ENCODE measurements around the gene RAB31.

The RAB31 gene

DNA sequence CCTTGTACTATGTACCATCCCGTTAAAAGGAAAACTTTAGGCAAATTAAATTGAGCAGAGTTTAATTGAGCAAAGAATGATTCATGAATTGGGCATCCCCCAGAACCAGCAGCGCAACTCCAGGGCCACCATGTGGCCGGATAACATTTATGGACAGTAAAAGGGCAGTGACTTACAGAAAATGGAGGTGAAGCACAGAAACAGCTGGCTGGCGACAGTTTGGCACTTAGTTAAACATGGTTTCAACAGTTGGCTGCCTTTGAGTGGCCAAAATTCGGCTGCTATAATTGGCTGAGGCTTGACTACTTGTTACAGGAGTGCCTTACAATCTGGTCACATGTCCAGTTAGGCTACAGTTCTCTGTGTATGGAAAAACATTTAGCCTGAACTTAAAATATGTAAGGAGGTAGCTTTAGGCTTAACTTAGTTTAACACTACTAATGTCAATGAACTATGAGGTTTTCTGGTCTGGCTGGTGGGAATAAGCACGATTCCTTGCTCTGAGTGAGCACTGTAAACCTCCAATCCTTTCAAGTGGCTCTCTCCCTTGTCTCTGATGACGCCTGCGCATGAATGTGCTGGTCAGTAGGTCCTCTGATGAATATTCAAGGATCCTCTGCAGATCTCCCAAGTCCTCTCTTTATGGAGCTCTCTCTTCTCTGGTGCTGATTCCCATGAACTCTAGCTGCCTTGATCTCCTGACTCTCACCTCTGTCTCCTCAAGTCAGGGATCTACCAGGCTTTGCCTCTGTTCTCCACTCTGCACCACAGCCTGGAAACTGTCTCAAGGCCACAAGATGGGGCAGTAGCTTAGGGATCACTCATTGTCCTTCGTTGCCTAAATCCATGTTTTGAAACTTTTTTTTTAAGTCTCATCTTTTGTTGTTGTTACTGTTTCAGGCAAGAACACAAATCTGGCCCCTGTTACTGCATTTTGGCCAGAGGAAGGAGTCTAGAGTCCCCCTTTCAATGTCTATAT, 24.4 kb upstream of the RAB31 start:
- Histone ChIP-seq H3K36me3 (ENCODE audit: insufficient read depth, low read length) (no peaks in the 10 kb centered on the region), H2AFZ (ENCODE audit: low read depth, low read length) (peak overlapping the region; percentile 71), H3K4me1 (ENCODE audit: insufficient read depth, low read length) (peaks cover 6% of the 10 kb centered on the region), H3K4me3 (ENCODE audit: low read length) (no peak overlapping the region), H3K9me3 (ENCODE audit: low read length) (no peaks in the 10 kb centered on the region), H3K27me3 (ENCODE audit: insufficient read depth, low read length) (no peaks in the 10 kb centered on the region)

DNA sequence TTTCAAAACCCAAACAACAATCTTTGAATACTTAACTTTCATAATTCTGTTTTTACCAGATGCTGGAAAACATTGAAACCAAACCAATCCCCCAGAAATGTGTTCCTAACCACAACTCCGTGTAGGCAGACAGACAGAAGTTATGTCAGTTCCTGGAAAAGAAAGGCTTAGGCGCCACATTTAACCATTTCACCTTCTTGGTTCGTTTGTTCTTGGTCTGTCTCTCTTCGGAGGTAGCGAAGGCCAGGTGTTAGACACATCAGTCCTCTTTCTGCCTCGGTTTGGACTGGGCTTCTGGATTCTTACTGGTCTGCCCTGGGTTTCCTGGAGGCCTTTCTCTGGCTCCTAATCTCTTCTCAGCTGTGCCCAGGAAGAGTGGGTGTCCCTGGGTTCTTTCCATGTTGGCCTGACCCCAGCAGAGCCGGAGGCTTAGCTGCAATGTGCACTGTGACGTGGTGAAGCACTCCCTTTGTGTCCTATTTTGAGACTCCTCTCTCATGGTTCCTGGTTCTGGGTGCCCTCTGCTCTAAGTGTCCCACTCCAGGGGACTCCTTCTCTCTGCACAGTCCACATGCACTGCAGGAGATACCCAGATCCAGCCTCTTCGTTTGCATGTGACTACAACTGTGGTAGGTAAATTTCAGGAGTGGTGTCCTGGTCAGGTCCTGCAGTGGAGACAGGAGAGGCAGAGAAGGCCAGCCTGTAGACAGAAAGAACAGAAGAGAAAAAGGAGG, 23.1 kb upstream of the RAB31 start:
- Histone ChIP-seq H2AFZ (ENCODE audit: low read depth, low read length) (no peak overlapping the region), H3K36me3 (ENCODE audit: insufficient read depth, low read length) (no peaks in the 10 kb centered on the region), H3K9me3 (ENCODE audit: low read length) (no peaks in the 10 kb centered on the region), H3K27me3 (ENCODE audit: insufficient read depth, low read length) (no peaks in the 10 kb centered on the region), H3K4me3 (ENCODE audit: low read length) (no peak overlapping the region), H3K4me1 (ENCODE audit: insufficient read depth, low read length) (peaks cover 6% of the 10 kb centered on the region)

DNA sequence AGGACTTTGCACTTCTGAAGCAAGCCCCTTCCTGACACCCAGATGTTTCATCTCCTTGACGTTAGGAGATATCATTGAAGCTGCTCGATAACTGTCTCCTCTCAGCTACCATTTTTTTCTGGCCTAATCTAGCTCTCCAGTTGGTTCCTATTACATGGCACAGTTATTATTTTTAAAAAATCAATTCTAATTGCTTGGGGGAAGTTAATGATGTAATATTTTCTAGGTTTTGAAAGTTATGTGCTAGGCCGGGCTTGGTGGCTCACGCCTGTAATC, 22.5 kb upstream of the RAB31 start:
- Histone ChIP-seq H3K9me3 (ENCODE audit: low read length) (no peaks in the 10 kb centered on the region), H3K4me1 (ENCODE audit: insufficient read depth, low read length) (peaks cover 6% of the 10 kb centered on the region), H3K36me3 (ENCODE audit: insufficient read depth, low read length) (no peaks in the 10 kb centered on the region), H2AFZ (ENCODE audit: low read depth, low read length) (no peak overlapping the region), H3K27me3 (ENCODE audit: insufficient read depth, low read length) (no peaks in the 10 kb centered on the region), H3K4me3 (ENCODE audit: low read length) (no peak overlapping the region)

DNA sequence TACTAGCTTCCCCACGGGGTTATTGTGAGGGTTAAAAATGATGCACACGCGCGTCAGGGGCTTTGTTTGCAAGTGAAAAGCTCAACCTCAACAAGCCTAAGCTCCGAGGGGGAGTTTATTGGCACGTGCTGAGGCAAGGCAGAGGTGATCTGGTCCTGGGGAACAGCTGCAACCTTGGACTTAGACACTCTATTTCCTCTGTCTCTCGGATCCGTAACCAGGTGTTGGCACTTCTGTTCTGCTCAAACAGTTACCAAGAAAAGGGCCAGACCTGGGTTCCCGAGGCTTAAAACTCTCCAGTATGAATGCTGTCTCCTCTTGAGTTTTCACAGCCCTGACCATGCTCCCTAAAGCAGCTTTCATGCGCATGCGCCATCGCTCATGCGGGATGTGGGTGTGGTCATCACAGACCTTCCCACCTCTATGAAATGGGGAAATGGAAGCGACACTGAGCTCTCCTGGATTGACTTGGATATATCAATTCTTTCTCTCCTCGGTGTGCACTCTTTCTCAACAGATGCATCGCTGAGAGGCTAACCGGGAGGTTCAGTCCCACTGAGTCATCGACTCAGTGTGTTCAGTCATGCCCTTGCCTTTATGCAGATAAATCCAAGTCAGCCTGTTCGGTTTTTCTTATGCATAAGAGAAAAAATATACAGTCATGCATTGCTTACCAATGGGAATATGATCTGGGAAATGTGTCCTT, 19.9 kb upstream of the RAB31 start:
- no peaks in the 10 kb centered on the region for H3K9me3 ChIP-seq (ENCODE audit: low read length)
- no peak overlapping the region for H2AFZ ChIP-seq (ENCODE audit: low read depth, low read length)
- no peak overlapping the region for H3K4me3 ChIP-seq (ENCODE audit: low read length)
- H3K4me1 ChIP-seq (ENCODE audit: insufficient read depth, low read length): peaks cover 6% of the 10 kb centered on the region
- H3K36me3 ChIP-seq (ENCODE audit: insufficient read depth, low read length): no peaks in the 10 kb centered on the region
- H3K27me3 ChIP-seq (ENCODE audit: insufficient read depth, low read length): no peaks in the 10 kb centered on the region

DNA sequence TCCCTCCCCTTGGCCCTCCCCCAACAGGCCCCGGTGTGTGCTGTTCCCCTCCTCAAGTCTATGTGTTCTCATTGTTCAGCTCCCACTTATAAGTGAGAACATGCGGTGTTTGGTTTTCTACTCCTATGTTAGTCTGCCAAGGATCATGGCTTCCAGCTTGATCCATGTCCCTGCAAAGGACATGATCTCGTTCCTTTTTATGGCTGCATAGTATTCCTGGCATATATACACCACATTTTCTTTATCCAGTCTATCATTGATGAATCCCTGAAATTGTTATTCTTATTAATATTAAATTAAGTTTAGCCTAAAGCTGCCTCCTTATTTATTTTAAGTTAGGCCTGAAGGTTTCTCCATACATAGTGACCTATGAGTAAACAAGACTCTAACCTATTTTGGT, 18.8 kb upstream of the RAB31 start:
- no peaks in the 10 kb centered on the region for H3K36me3 ChIP-seq (ENCODE audit: insufficient read depth, low read length)

DNA sequence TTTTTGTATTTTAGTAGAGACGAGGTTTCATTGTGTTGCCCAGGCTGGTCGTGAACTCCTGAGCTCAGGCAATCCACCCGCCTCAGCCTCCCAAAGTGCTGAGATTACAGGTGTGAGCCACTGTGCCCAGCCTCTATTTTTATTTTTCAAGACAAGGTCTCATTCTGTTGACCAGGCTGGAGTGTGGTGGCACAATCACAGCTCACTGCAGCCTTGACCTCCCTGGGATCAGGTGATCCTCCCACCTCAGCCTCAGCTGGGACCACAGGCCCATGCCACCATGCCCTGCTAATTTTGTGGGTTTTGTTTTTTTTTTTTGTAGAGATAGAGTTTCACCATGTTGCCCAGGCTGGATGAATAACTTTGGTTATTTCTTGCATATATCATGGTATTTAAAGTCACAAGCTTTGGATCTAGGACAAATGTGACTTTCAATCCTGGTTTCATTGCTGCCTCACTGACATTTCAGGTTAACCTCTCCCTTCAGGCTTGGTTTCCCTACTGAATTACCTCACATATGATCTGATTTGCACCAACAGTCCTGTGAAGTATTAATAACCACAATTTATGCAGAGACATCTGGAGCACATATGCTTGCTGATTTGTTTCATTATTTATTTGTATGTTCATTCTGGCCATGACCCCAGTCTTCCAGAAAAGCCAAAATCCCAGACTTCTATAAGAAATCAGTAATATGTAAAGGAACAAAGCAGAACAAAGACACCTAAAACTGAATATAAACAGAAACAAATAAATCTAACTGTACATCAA, 17.5 kb upstream of the RAB31 start:
- H3K9me3 ChIP-seq (ENCODE audit: low read length): no peaks in the 10 kb centered on the region
- no peaks in the 10 kb centered on the region for H3K4me1 ChIP-seq (ENCODE audit: insufficient read depth, low read length)
- H3K27me3 ChIP-seq (ENCODE audit: insufficient read depth, low read length): no peaks in the 10 kb centered on the region
- no peak overlapping the region for H3K4me3 ChIP-seq (ENCODE audit: low read length)
- H3K36me3 ChIP-seq (ENCODE audit: insufficient read depth, low read length): no peaks in the 10 kb centered on the region
- no peak overlapping the region for H2AFZ ChIP-seq (ENCODE audit: low read depth, low read length)

More for the DNA sequence above, 18.8 kb upstream of the RAB31 start:
- no peak overlapping the region for H3K4me3 ChIP-seq (ENCODE audit: low read length)
- no peaks in the 10 kb centered on the region for H3K27me3 ChIP-seq (ENCODE audit: insufficient read depth, low read length)
- no peaks in the 10 kb centered on the region for H3K9me3 ChIP-seq (ENCODE audit: low read length)
- no peak overlapping the region for H2AFZ ChIP-seq (ENCODE audit: low read depth, low read length)
- no peaks in the 10 kb centered on the region for H3K4me1 ChIP-seq (ENCODE audit: insufficient read depth, low read length)

DNA sequence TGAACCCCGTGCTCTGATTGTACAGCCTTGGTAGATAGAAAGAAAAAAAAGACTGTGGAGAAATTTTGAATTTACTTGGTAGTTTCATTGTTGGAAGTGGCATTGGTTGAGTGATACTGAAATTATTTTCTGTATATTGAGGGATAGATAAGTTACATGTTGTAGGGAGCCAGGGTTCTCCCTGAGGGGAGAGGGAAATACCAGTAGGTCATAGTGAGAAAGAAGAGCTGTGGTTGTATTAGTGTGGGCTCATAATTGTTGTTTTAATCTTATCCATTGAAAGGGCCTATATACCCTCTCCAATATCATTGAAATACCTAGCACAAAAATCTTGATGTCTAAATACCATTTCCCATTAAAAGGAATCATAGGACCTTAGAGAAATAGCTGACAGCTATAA, 16.9 kb upstream of the RAB31 start:
- H2AFZ ChIP-seq (ENCODE audit: low read depth, low read length): no peak overlapping the region
- H3K36me3 ChIP-seq (ENCODE audit: insufficient read depth, low read length): no peaks in the 10 kb centered on the region
- H3K9me3 ChIP-seq (ENCODE audit: low read length): no peaks in the 10 kb centered on the region
- H3K4me1 ChIP-seq (ENCODE audit: insufficient read depth, low read length): no peaks in the 10 kb centered on the region
- H3K4me3 ChIP-seq (ENCODE audit: low read length): no peak overlapping the region
- H3K27me3 ChIP-seq (ENCODE audit: insufficient read depth, low read length): no peaks in the 10 kb centered on the region

DNA sequence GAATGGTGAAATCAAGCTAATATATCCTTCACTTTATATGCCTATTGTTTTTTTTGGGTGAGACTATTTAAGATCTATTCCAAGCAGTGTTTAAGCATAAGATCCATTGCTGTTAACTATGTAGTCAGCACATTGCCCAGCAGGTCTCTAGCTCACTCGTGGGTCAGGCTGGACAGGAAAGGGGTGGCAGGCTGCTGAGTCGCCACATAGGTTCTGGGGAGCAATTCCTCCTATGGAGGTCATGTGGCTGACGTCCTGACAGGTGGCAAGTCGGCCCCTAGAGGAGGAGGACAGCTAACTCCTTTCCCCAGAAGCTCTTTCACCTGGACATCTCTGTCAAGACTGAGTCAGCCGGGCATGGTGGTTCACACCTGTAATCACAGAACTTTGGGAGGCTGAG, 13.9 kb upstream of the RAB31 start:
- Histone ChIP-seq H3K4me3 (ENCODE audit: low read length) (no peak overlapping the region), H2AFZ (ENCODE audit: low read depth, low read length) (no peak overlapping the region), H3K9me3 (ENCODE audit: low read length) (no peaks in the 10 kb centered on the region), H3K27me3 (ENCODE audit: insufficient read depth, low read length) (no peaks in the 10 kb centered on the region), H3K4me1 (ENCODE audit: insufficient read depth, low read length) (no peaks in the 10 kb centered on the region), H3K36me3 (ENCODE audit: insufficient read depth, low read length) (no peaks in the 10 kb centered on the region)

DNA sequence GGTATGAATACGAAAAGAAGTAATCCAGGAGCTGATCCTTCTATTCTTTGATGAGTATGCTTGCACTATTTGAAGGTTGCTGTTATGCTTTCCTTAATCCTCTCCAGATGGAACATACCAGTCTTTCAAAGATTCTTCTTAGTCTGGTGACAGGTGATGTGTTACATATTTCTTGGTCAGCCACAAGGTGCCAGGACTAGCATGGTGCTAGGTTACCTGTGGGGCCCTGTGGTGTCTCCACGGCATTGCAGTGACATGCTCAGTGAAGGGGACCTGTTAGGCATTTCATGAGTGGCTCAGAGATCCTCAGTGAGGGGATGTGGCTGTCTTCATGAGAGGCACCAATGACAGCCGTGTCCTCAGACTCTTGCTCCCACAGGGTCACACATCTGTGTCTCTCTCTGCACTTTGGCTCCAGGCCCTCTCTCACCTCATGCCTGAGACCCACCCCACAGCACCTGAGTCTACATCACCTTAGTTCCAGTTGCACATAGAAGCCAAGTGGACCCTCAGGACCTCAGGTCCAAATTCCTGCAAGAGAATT, 13.1 kb upstream of the RAB31 start:
- H3K4me3 ChIP-seq (ENCODE audit: low read length): no peak overlapping the region
- no peaks in the 10 kb centered on the region for H3K36me3 ChIP-seq (ENCODE audit: insufficient read depth, low read length)
- no peaks in the 10 kb centered on the region for H3K9me3 ChIP-seq (ENCODE audit: low read length)
- H2AFZ ChIP-seq (ENCODE audit: low read depth, low read length): no peak overlapping the region
- H3K27me3 ChIP-seq (ENCODE audit: insufficient read depth, low read length): no peaks in the 10 kb centered on the region
- H3K4me1 ChIP-seq (ENCODE audit: insufficient read depth, low read length): no peaks in the 10 kb centered on the region

DNA sequence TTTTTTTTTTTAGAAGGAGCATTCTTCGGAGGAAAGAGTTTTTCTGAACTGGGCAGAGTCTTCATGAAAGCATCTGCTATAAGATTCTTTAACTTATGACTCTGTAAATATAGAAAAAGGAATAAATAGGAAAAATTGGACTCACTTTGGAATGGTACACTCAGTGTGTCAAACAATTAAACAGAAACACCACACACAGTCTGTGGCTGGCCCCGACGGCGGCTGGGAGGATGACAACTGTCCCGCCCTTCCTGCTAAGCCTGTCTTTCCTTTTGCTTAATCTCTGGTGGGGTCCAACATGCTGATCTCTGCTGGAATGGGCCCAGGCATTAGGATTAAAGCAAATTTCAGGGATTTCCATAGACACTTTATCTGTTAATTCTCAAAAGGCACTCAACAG, 12.5 kb upstream of the RAB31 start:
- no peaks in the 10 kb centered on the region for H3K36me3 ChIP-seq (ENCODE audit: insufficient read depth, low read length)
- no peak overlapping the region for H2AFZ ChIP-seq (ENCODE audit: low read depth, low read length)
- no peaks in the 10 kb centered on the region for H3K27me3 ChIP-seq (ENCODE audit: insufficient read depth, low read length)
- H3K9me3 ChIP-seq (ENCODE audit: low read length): no peaks in the 10 kb centered on the region
- no peaks in the 10 kb centered on the region for H3K4me1 ChIP-seq (ENCODE audit: insufficient read depth, low read length)
- no peak overlapping the region for H3K4me3 ChIP-seq (ENCODE audit: low read length)

DNA sequence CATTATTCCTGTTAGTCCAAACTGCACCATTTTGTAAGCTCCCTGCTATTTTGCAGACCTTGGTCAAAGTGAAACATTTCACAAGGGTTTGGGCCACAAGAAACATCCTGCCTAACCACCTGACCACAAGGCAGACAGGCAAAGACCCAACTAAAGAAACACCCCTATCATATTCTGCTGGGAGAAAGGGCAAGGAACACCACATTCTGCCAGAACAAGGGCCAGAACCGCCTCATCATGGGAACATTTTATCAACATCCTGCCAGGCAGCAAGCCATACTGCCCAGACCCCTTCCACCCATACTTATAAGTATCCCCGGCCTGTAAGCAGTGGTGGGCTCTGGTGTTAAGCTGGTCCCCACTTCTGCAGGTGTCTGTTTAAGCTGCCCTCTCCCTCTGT, 12.0 kb upstream of the RAB31 start:
- no peaks in the 10 kb centered on the region for H3K36me3 ChIP-seq (ENCODE audit: insufficient read depth, low read length)
- no peaks in the 10 kb centered on the region for H3K9me3 ChIP-seq (ENCODE audit: low read length)
- H3K4me1 ChIP-seq (ENCODE audit: insufficient read depth, low read length): no peaks in the 10 kb centered on the region
- no peak overlapping the region for H3K4me3 ChIP-seq (ENCODE audit: low read length)
- no peaks in the 10 kb centered on the region for H3K27me3 ChIP-seq (ENCODE audit: insufficient read depth, low read length)
- H2AFZ ChIP-seq (ENCODE audit: low read depth, low read length): no peak overlapping the region

DNA sequence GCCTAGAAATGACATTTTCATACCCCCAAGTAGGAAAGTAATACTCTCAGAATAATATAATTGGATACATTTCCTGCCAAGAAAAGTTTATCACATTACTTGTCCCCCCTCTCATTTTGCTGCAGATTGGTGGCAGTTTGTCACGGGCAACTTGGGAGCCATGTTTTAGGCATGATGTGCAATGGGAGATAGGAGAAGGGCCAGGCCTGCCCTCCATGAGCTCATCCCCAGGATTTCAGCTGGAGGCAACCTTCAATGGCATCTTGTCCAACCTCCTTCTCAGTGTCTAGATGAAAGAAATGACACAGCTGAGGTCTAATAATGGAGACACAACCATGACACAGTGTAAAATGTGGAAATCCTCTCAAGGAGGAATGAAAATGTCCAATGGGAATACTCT, 11.4 kb upstream of the RAB31 start:
- no peaks in the 10 kb centered on the region for H3K9me3 ChIP-seq (ENCODE audit: low read length)
- no peaks in the 10 kb centered on the region for H3K27me3 ChIP-seq (ENCODE audit: insufficient read depth, low read length)
- H3K4me1 ChIP-seq (ENCODE audit: insufficient read depth, low read length): no peaks in the 10 kb centered on the region
- no peak overlapping the region for H2AFZ ChIP-seq (ENCODE audit: low read depth, low read length)
- no peaks in the 10 kb centered on the region for H3K36me3 ChIP-seq (ENCODE audit: insufficient read depth, low read length)
- H3K4me3 ChIP-seq (ENCODE audit: low read length): no peak overlapping the region
